ENCODE results near the gene MAN1A2. TPM values are rescaled to one million over a fixed set of nuclear protein-coding genes. Genes with fewer than 3 reads are reported as not detected.

MAN1A2 gene
- total RNA-seq = 42.5 and 43.1 TPM in 2 replicates

DNA sequence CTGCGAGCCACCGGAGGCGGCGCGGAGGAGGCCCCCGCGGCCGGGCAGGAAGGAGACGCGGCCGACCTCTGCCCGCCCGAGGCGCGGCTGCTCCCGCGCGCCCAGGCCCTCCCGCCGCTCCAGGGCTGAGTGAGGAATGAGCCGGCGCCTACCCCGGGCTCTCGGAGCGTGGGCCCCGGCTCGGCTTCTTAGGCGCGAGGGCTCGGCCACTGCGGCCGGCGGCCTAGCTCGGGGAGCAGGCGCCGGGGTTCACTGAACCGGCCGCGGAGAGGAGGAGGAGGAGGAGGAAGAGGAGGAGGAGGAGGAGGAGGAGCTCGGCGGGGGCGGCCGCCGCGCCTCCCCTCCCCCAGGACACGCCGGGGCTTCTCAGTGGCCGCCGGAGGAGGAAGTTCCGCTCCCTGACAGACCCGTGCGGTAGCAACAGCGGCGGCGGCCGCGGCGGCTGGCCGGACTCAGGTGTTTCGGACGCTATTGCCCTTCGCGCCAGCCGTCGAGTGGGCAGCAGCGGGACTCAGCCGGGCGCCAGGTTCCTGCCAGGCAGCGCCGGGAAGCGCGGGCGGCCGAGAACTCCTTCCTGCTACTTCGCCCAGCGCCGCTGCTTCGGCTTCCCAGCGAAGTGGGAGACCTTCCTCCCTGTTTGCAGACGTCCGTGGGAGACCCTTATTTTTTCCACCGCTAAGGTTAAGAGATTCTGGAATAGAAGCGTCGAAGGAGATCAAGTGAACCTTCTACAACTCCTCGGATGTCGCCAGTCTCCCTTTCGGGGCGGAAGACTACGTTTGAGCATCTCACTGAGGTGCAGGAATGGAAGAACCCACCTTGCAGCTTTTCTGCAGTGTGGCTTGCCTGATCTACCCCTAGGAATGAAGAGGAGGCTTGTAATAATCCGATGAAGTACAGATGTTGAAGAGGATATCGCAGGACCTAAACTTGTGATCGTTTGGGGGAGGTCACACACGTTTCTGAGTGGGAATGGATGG lies at the start of gene MAN1A2:
Gene MAN1A2 (plus strand): TSS at position 404 of the 980 bp plus-strand sequence. CDS start 735 bp downstream, outside the sequence.

Other genes starting within 250 kb of the MAN1A2 start
- gene TRIM45, start 245.7 kb upstream of the MAN1A2 start, total RNA-seq = 1.2 and 2.1 TPM in 2 replicates
- gene VTCN1, start 156.5 kb upstream of the MAN1A2 start, total RNA-seq = not detected in 2 replicates
- 0.49 and 0.61 TPM in 2 replicates for gene TENT5C, start 238.6 kb downstream of the MAN1A2 start, total RNA-seq